K562 (cell line): ENCODE data around the gene DNAJB12. TPM values are rescaled to one million over a fixed set of nuclear protein-coding genes. Genes with fewer than 3 reads are reported as not detected.

Experiments used
- CAMTA2 ChIP-seq: fragments of 250-450 bp; sonication (Bioruptor Pico); conservative IDR thresholded peaks from 2 replicates; pipeline ENCODE4 v1.5.1; 2022
- CEBPB ChIP-seq: fragments of 450-650 bp; IDR thresholded peaks from 2 replicates; pipeline ENCODE4 v1.6.1; 2016; ENCODE audit warnings: missing genetic modification characterization, missing compliant biosample characterization
- EZH2 ChIP-seq: IDR thresholded peaks from 2 replicates; pipeline ENCODE4 v1.6.1; 2012; ENCODE audit warnings: low read depth, mild to moderate bottlenecking, inconsistent platforms, low read length, borderline replicate concordance
- HDGF ChIP-seq: fragments of 450-650 bp; IDR thresholded peaks from 2 replicates; pipeline ENCODE4 v1.6.1; 2016
- RBM17 ChIP-seq: fragments of 200-400 bp; formaldehyde crosslinking; IDR thresholded peaks from 2 replicates; pipeline ENCODE4 v1.6.1; 2017; ENCODE audit warnings: low read depth, mild to moderate bottlenecking, low read length, borderline replicate concordance
- SPI1 ChIP-seq: IDR thresholded peaks from 2 replicates; pipeline ENCODE4 v1.6.1; 2011; ENCODE audit warnings: low read depth, low read length, control low read depth, borderline replicate concordance
- ZFP30 ChIP-seq: fragments of 250-450 bp; sonication (Bioruptor Pico); IDR thresholded peaks from 2 replicates; pipeline ENCODE4 v1.8.0; 2022; ENCODE audit warnings: moderate library complexity, mild to moderate bottlenecking, inconsistent platforms, borderline replicate concordance
- ZNF431 ChIP-seq: sonication (generic); formaldehyde crosslinking; IDR thresholded peaks from 2 replicates; pipeline ENCODE4 v1.8.0; 2022; ENCODE audit warnings: mild to moderate bottlenecking, missing genetic modification reagents
- ZNF589 ChIP-seq: fragments of 200-800 bp; sonication (Bioruptor generic); IDR thresholded peaks from 2 replicates; pipeline ENCODE4 v1.6.1; 2016; ENCODE audit warnings: low read depth, missing genetic modification characterization, missing compliant biosample characterization
- ZNF764 ChIP-seq: fragments of 250-450 bp; sonication (Bioruptor Pico); IDR thresholded peaks from 2 replicates; pipeline ENCODE4 v1.4.0; 2020; ENCODE audit warnings: low read depth, mild to moderate bottlenecking, moderate library complexity
- polyA plus RNA-seq, 8 experiments: library from polyadenylated mRNA; depleted of rRNA in 4 of 8; stranded (reverse) in 5 of 8; unstranded in 3 of 8; fragments of >200 nt; fragmentation: Nextera tagmentation in 2 of 8; fragmentation: Illumina TruSeq in 1 of 8; extraction: Ambion mirVana in 2 of 8; extraction: Trizol in 1 of 8; gene quantifications; 2 replicates each; pipeline versions ENCODE4 v1.2.1 to v1.2.3, GENCODE V29; 2011 to 2014; ENCODE audit warnings: inconsistent platforms in 1 of 8, missing spikeins in 1 of 8
- total RNA-seq, 7 experiments: library from RNA; depleted of rRNA in 6 of 7; stranded (reverse); fragments of >200 nt in 6 of 7; fragmentation: Illumina TruSeq in 2 of 7; extraction: Trizol in 2 of 7; gene quantifications; 2 replicates each; pipeline versions ENCODE4 v1.2.1 to v1.2.3, GENCODE V29; 2011 to 2021; ENCODE audit warnings: low replicate concordance in 1 of 7
- TF ChIP-seq, protein P1 (sequence below): sonication (generic); formaldehyde crosslinking; IDR thresholded peaks from 2 replicates; pipeline ENCODE4 v1.8.1; 2023; ENCODE audit warnings: mild to moderate bottlenecking, missing genetic modification reagents
- TF ChIP-seq, protein P2 (sequence below): fragments of 250-450 bp; sonication (Bioruptor Pico); IDR thresholded peaks from 2 replicates; pipeline ENCODE4 v1.4.0; 2020; ENCODE audit warnings: mild to moderate bottlenecking
- TF ChIP-seq, protein P3 (sequence below): conservative IDR thresholded peaks from 2 replicates; pipeline ENCODE4 v1.6.1; 2011; ENCODE audit warnings: low read depth, mild to moderate bottlenecking, low read length; ENCODE audit not compliant: control insufficient read depth
- TF ChIP-seq, protein P4 (sequence below): IDR thresholded peaks from 2 replicates; pipeline ENCODE4 v1.6.1; 2011; ENCODE audit warnings: borderline replicate concordance, low read depth, mild to moderate bottlenecking, moderate library complexity, low read length; ENCODE audit not compliant: insufficient read depth, poor library complexity, severe bottlenecking
- TF ChIP-seq, protein P5 (sequence below): fragments of 450-650 bp; IDR thresholded peaks from 2 replicates; pipeline ENCODE4 v1.6.1; 2016; ENCODE audit warnings: borderline replicate concordance

DNAJB12 gene
- total and polyA plus RNA-seq, 9 of the 15 experiments (the other 6 are each of a cell fraction or from before 2014, with no cell fraction given): 3.5 to 31.5 (median 20.3) TPM

DNA sequence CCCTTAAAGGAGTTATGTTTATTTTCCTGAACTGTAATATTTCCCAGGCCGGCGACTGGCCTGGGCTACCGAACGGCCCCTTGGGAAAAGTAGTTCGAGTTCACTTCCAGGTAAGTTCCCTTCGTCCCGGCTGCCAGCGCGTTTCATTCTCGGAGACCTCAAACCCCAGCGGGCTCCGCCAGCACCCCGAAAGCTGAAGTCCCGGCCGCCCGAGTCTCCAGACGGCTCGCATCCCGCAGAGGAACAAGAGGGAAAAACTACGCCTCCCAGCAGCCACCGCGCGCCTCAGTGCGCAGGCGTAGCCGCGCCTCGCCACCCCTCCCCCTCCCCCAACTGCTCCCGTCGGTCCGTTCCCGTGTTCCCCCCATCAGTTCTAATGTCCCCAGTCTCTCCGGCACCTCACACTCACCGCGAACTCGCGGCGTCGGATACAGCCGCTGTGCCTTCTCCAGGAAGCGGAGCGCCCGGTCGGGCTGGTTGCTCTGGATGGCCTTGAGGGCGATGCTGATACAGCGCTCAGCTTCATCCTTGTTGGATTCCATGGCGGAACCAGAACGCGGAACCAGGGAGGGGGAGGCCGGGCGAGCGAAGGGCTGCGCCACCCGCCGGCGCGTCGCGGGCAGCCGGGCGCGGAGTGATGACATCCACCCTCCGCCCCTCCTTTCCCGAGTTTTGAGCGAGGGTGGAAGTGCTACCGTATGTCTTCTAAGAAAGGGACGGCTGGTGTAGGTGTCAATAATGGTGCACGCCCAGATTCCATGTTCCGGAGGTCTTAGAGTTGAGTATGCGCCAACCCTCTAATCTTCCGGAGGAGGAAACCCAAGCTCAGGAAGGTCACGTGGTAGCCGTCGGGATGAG lies at the start of gene DNAJB12 (continued):
- TF ChIP-seq RBM17 (no peak), CAMTA2 (CRISPR knock-in tag) (no peak), SPI1 (peak; percentile 52), EZH2 (no peak), CEBPB (tag) (0 out of 2 replicates have a peak, but pooled peaks have one; percentile 39), ZNF589 (CRISPR knock-in tag) (peak; percentile 55; the same call in 1 of the 2 replicates), ZNF764 (no peak), ZFP30 (CRISPR knock-in tag) (no peak), HDGF (no peak), ZNF431 (peak; percentile 70; the same call in 1 of the 2 replicates)
- TF ChIP-seq, protein P1, sequence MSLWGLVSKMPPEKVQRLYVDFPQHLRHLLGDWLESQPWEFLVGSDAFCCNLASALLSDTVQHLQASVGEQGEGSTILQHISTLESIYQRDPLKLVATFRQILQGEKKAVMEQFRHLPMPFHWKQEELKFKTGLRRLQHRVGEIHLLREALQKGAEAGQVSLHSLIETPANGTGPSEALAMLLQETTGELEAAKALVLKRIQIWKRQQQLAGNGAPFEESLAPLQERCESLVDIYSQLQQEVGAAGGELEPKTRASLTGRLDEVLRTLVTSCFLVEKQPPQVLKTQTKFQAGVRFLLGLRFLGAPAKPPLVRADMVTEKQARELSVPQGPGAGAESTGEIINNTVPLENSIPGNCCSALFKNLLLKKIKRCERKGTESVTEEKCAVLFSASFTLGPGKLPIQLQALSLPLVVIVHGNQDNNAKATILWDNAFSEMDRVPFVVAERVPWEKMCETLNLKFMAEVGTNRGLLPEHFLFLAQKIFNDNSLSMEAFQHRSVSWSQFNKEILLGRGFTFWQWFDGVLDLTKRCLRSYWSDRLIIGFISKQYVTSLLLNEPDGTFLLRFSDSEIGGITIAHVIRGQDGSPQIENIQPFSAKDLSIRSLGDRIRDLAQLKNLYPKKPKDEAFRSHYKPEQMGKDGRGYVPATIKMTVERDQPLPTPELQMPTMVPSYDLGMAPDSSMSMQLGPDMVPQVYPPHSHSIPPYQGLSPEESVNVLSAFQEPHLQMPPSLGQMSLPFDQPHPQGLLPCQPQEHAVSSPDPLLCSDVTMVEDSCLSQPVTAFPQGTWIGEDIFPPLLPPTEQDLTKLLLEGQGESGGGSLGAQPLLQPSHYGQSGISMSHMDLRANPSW: peak; percentile 51; the same call in 1 of the 2 replicates
- TF ChIP-seq, protein P2, sequence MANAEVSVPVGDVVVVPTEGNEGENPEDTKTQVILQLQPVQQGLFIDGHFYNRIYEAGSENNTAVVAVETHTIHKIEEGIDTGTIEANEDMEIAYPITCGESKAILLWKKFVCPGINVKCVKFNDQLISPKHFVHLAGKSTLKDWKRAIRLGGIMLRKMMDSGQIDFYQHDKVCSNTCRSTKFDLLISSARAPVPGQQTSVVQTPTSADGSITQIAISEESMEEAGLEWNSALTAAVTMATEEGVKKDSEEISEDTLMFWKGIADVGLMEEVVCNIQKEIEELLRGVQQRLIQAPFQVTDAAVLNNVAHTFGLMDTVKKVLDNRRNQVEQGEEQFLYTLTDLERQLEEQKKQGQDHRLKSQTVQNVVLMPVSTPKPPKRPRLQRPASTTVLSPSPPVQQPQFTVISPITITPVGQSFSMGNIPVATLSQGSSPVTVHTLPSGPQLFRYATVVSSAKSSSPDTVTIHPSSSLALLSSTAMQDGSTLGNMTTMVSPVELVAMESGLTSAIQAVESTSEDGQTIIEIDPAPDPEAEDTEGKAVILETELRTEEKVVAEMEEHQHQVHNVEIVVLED (CRISPR knock-in tag): peak; percentile 80
- TF ChIP-seq, protein P3, sequence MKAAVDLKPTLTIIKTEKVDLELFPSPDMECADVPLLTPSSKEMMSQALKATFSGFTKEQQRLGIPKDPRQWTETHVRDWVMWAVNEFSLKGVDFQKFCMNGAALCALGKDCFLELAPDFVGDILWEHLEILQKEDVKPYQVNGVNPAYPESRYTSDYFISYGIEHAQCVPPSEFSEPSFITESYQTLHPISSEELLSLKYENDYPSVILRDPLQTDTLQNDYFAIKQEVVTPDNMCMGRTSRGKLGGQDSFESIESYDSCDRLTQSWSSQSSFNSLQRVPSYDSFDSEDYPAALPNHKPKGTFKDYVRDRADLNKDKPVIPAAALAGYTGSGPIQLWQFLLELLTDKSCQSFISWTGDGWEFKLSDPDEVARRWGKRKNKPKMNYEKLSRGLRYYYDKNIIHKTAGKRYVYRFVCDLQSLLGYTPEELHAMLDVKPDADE: peak; percentile 59; the same call in 1 of the 2 replicates
- TF ChIP-seq, protein P4, sequence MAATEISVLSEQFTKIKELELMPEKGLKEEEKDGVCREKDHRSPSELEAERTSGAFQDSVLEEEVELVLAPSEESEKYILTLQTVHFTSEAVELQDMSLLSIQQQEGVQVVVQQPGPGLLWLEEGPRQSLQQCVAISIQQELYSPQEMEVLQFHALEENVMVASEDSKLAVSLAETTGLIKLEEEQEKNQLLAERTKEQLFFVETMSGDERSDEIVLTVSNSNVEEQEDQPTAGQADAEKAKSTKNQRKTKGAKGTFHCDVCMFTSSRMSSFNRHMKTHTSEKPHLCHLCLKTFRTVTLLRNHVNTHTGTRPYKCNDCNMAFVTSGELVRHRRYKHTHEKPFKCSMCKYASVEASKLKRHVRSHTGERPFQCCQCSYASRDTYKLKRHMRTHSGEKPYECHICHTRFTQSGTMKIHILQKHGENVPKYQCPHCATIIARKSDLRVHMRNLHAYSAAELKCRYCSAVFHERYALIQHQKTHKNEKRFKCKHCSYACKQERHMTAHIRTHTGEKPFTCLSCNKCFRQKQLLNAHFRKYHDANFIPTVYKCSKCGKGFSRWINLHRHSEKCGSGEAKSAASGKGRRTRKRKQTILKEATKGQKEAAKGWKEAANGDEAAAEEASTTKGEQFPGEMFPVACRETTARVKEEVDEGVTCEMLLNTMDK: peak; percentile 60
- TF ChIP-seq, protein P5, sequence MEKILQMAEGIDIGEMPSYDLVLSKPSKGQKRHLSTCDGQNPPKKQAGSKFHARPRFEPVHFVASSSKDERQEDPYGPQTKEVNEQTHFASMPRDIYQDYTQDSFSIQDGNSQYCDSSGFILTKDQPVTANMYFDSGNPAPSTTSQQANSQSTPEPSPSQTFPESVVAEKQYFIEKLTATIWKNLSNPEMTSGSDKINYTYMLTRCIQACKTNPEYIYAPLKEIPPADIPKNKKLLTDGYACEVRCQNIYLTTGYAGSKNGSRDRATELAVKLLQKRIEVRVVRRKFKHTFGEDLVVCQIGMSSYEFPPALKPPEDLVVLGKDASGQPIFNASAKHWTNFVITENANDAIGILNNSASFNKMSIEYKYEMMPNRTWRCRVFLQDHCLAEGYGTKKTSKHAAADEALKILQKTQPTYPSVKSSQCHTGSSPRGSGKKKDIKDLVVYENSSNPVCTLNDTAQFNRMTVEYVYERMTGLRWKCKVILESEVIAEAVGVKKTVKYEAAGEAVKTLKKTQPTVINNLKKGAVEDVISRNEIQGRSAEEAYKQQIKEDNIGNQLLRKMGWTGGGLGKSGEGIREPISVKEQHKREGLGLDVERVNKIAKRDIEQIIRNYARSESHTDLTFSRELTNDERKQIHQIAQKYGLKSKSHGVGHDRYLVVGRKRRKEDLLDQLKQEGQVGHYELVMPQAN: peak; percentile 96
